Upper lobe of left lung (tissue), 6 donors: ENCODE measurements around the gene LGALS7B. TPM values are rescaled to one million over a fixed set of nuclear protein-coding genes. Genes with fewer than 3 reads are reported as not detected.
A peak's percentile ranks its signal among the peaks of the same experiment; 100 is the strongest.
"Not testable (repeated sequence)": the region's sequence is repeated elsewhere in the genome, so short reads cannot be mapped to it uniquely, and the experiment has no call there.

Experiments
- ATAC-seq, 2 donors: fragments of 200-7000 bp; cut with Tn5 transposase; one replicate each; pipeline ENCODE4 v1.9.1; 2022; ENCODE audit warnings: mild to moderate bottlenecking in 2 of 2, moderate library complexity in 2 of 2; ENCODE audit not compliant: low FRiP score in 2 of 2
- DNase-seq, 2 donors: peaks; one replicate each; pipeline ENCODE4 v3.0.0-alpha.2; 2019 to 2020
- H3K27ac ChIP-seq, 4 donors: fragments of 200-600 bp; sonication (generic); one replicate each; pipeline ENCODE4 v1.5.1; 2016 to 2019
- H3K27me3 ChIP-seq, 4 donors: fragments of 200-600 bp; sonication (generic); one replicate each; pipeline ENCODE4 v1.5.1; 2017 to 2019
- H3K36me3 ChIP-seq, 4 donors: fragments of 200-600 bp; sonication (generic); one replicate each; pipeline ENCODE4 v1.5.1; 2016 to 2019
- H3K4me1 ChIP-seq, 4 donors: fragments of 200-600 bp; sonication (generic); one replicate each; pipeline ENCODE4 v1.5.1; 2018 to 2019
- H3K4me3 ChIP-seq, 4 donors: fragments of 200-600 bp; sonication (generic); one replicate each; pipeline ENCODE4 v1.5.1; 2017 to 2019; ENCODE audit warnings: mild to moderate bottlenecking in 2 of 4, moderate library complexity in 1 of 4
- H3K9me3 ChIP-seq, 4 donors: fragments of 200-600 bp; sonication (generic); one replicate each; pipeline ENCODE4 v1.5.1; 2018 to 2019
- CTCF ChIP-seq, 6 experiments: fragments of 450-650 bp in 4 of 6; fragments of 200-600 bp in 2 of 6; sonication (generic) in 2 of 6; IDR thresholded peaks; one replicate each; pipeline ENCODE4 v1.5.1; 2016 to 2019; ENCODE audit warnings: antibody characterized with exemption in 6 of 6
- EP300 ChIP-seq, 4 donors: sonication (generic); formaldehyde crosslinking; IDR thresholded peaks; one replicate each; pipeline ENCODE4 v1.5.1; 2017; ENCODE audit warnings: antibody characterized with exemption in 4 of 4, control low read depth in 2 of 4
- POLR2A ChIP-seq, 4 donors: fragments of 450-650 bp; IDR thresholded peaks; one replicate each; pipeline ENCODE4 v1.5.1; 2016 to 2017; ENCODE audit warnings: antibody characterized with exemption in 4 of 4, mild to moderate bottlenecking in 2 of 4
- POLR2AphosphoS5 ChIP-seq, 2 donors: sonication (generic); formaldehyde crosslinking; IDR thresholded peaks; one replicate each; pipeline ENCODE4 v1.5.1; 2017; ENCODE audit warnings: antibody characterized with exemption in 2 of 2
- WGBS, 2 donors: methylation state at CpG; one replicate each; pipeline ENCODE4 v1.1.5; 2017 to 2018; 5-methylcytosine and 5-hydroxymethylcytosine counted together
- total RNA-seq, 6 donors: library from RNA; depleted of rRNA in 4 of 6; stranded (reverse); fragments of >200 nt in 4 of 6; gene quantifications; one replicate each; pipeline versions ENCODE4 v1.1.0 to v1.2.1, GENCODE V29; 2016 to 2021
- donor health status: DM: no; HTN: no; CAD: no; lungs with moderate emphysema.
- donor health status: DM: no; HTN: yes; CAD: no; lungs with severe emphysema.

Gene LGALS7B
- total RNA-seq, 6 donors from 2014 or later = 12.4 TPM; not detected in 5

- Histone ChIP-seq H3K36me3 (no peaks in the 10 kb centered on the region), H3K27me3 (no peaks in the 10 kb centered on the region), H3K27ac (no peak overlapping the region), H3K4me3 (no peak overlapping the region), H3K9me3 (no peaks in the 10 kb centered on the region), H3K4me1 (peaks cover 3 to 8% (median 7%) of the 10 kb centered on the region in 4 donors)
- no peak for TF ChIP-seq POLR2AphosphoS5 (IDR thresholded peaks at IDR 0.05)
- no peak for TF ChIP-seq POLR2A (IDR thresholded peaks at IDR 0.05)
- TF ChIP-seq CTCF (IDR thresholded peaks at IDR 0.05) = no peak
- TF ChIP-seq EP300 (IDR thresholded peaks at IDR 0.05) = no peak
- ATAC-seq = no peak
- WGBS, 2 donors = 44 to 96% methylated on average over 2 of the region's 2 CpGs
- no peak for DNase-seq
These were observed 7.2 kb downstream of the LGALS7B start for GRCh38 chr19:38796154-38796553.

- not testable (repeated sequence) for H3K9me3 ChIP-seq, H3K4me1 ChIP-seq, H3K27ac ChIP-seq, H3K4me3 ChIP-seq, H3K27me3 ChIP-seq, ATAC-seq, H3K36me3 ChIP-seq
- DNase-seq = peak in 1 of 2 donors; percentile 64
- WGBS, 2 donors = no CpG with 5 or more reads among the region's 33 CpGs
These were observed 8.8 kb downstream of the LGALS7B start for GRCh38 chr19:38797781-38798180.

- ATAC-seq (no peak), DNase-seq (no peak)
- H3K4me3 ChIP-seq = no peak overlapping the region
- H3K4me1 ChIP-seq = no peaks in the 10 kb centered on the region
- H3K36me3 ChIP-seq = peaks cover 0 to 11% (median 0%) of the 10 kb centered on the region in 4 donors
- no peaks in the 10 kb centered on the region for H3K9me3 ChIP-seq
- TF ChIP-seq POLR2A (IDR thresholded peaks at IDR 0.05) (no peak), POLR2AphosphoS5 (IDR thresholded peaks at IDR 0.05) (no peak), EP300 (IDR thresholded peaks at IDR 0.05) (no peak), CTCF (IDR thresholded peaks at IDR 0.05) (no peak)
- H3K27me3 ChIP-seq = no peaks in the 10 kb centered on the region
- H3K27ac ChIP-seq = no peak overlapping the region
- WGBS, 2 donors = 87 to 90% methylated on average over 10 of the region's 10 CpGs
These were observed 10.1 kb downstream of the LGALS7B start for GRCh38 chr19:38799104-38799503.

- Histone ChIP-seq H3K4me1 (peaks cover 0 to 3% (median 1%) of the 10 kb centered on the region in 4 donors), H3K9me3 (no peaks in the 10 kb centered on the region), H3K27ac (no peak overlapping the region), H3K4me3 (no peak overlapping the region), H3K27me3 (no peaks in the 10 kb centered on the region), H3K36me3 (peaks cover 0 to 11% (median 0%) of the 10 kb centered on the region in 4 donors)
- 88 to 95% methylated on average over 5 of the region's 5 CpGs for WGBS, 2 donors
- TF ChIP-seq CTCF (IDR thresholded peaks at IDR 0.05) (no peak), POLR2A (IDR thresholded peaks at IDR 0.05) (no peak), EP300 (IDR thresholded peaks at IDR 0.05) (no peak), POLR2AphosphoS5 (IDR thresholded peaks at IDR 0.05) (no peak)
- ATAC-seq = no peak
- DNase-seq = no peak
These were observed 11.8 kb downstream of the LGALS7B start for GRCh38 chr19:38800577-38801347.

- 92 to 94% methylated on average over 12 of the region's 12 CpGs for WGBS, 2 donors
- DNase-seq = no peak
- TF ChIP-seq POLR2AphosphoS5 (IDR thresholded peaks at IDR 0.05) = no peak
- no peak for TF ChIP-seq CTCF (IDR thresholded peaks at IDR 0.05)
- no peak for TF ChIP-seq POLR2A (IDR thresholded peaks at IDR 0.05)
- TF ChIP-seq EP300 (IDR thresholded peaks at IDR 0.05) = no peak
- Histone ChIP-seq H3K27me3 (no peaks in the 10 kb centered on the region), H3K27ac (no peak overlapping the region), H3K4me3 (no peak overlapping the region), H3K9me3 (no peaks in the 10 kb centered on the region), H3K4me1 (peaks cover 0 to 3% (median 1%) of the 10 kb centered on the region in 4 donors), H3K36me3 (peaks cover 0 to 11% (median 0%) of the 10 kb centered on the region in 4 donors)
- ATAC-seq = no peak
These were observed 12.5 kb downstream of the LGALS7B start for GRCh38 chr19:38801359-38802095.
